Chondrocyte (in vitro differentiated cells): ENCODE results near the gene VARS1. TPM values are rescaled to one million over a fixed set of nuclear protein-coding genes. Genes with fewer than 3 reads are reported as not detected.
A peak's percentile ranks its signal among the peaks of the same experiment; 100 is the strongest.
"Not testable (repeated sequence)": the region's sequence is repeated elsewhere in the genome, so short reads cannot be mapped to it uniquely, and the experiment has no call there.

Experiments used
- DNase-seq: peaks from one replicate; pipeline ENCODE4 v3.0.0; 2021; ENCODE audit warnings: mixed read lengths, low spot score
- H3K27ac Mint-ChIP-seq: one replicate; pipeline ENCODE4 v1.8.0; 2021; ENCODE audit warnings: mild to moderate bottlenecking, moderate library complexity, mixed read lengths; ENCODE audit not compliant: unreplicated experiment
- H3K27me3 Mint-ChIP-seq: 2 replicates; pipeline ENCODE4 v1.8.0; 2021; ENCODE audit warnings: low read depth, mixed read lengths
- H3K36me3 Mint-ChIP-seq: 2 replicates; pipeline ENCODE4 v1.8.0; 2021; ENCODE audit warnings: low read depth, mixed read lengths
- H3K4me1 Mint-ChIP-seq: 2 replicates; pipeline ENCODE4 v1.8.0; 2021; ENCODE audit warnings: low read depth, mild to moderate bottlenecking, mixed read lengths
- H3K4me3 Mint-ChIP-seq: one replicate; pipeline ENCODE4 v1.8.0; 2021; ENCODE audit warnings: mild to moderate bottlenecking, moderate library complexity, mixed read lengths; ENCODE audit not compliant: unreplicated experiment
- H3K9me3 Mint-ChIP-seq: 2 replicates; pipeline ENCODE4 v1.8.0; 2021; ENCODE audit warnings: low read depth, mixed read lengths
- CTCF ChIP-seq: fragments of 200-600 bp; sonication (generic); IDR thresholded peaks from 2 replicates; pipeline ENCODE4 v1.5.0; 2021; ENCODE audit warnings: antibody characterized with exemption, mild to moderate bottlenecking, moderate library complexity
- total RNA-seq: library from RNA; stranded (reverse); gene quantifications from 3 replicates; pipeline ENCODE4 v1.2.1, GENCODE V29; 2021

VARS1 gene
- total RNA-seq, 1 donor from 2014 or later: 71.1 TPM

- Mint-ChIP-seq H3K9me3 (no peaks in the 10 kb centered on the region), H3K27ac (peak overlapping the region; percentile 58), H3K36me3 (no peaks in the 10 kb centered on the region), H3K4me3 (no peak overlapping the region), H3K4me1 (peaks cover 42% of the 10 kb centered on the region), H3K27me3 (no peaks in the 10 kb centered on the region)
- TF ChIP-seq CTCF: no peak
- no peak for DNase-seq
Measured at GRCh38 chr6:31819871-31820299, 24.3 kb upstream of the VARS1 start.

GRCh38 chr6:31817929-31818511 lies 22.5 kb upstream of the VARS1 start:
- not testable (repeated sequence) for DNase-seq, H3K9me3 Mint-ChIP-seq, H3K27me3 Mint-ChIP-seq, H3K36me3 Mint-ChIP-seq
- H3K4me3 Mint-ChIP-seq: peak overlapping the region; percentile 66
- peak overlapping the region; percentile 77 for H3K27ac Mint-ChIP-seq
- peaks cover 49% of the 10 kb centered on the region for H3K4me1 Mint-ChIP-seq

GRCh38 chr6:31817133-31817928 lies 21.8 kb upstream of the VARS1 start:
- Mint-ChIP-seq H3K27ac (peak overlapping the region; percentile 77), H3K4me1 (peaks cover 43% of the 10 kb centered on the region)
- H3K36me3 Mint-ChIP-seq: not testable (repeated sequence)

GRCh38 chr6:31815025-31815838 lies 19.7 kb upstream of the VARS1 start, which contains the start of the genes HSPA1A and HSPA1L:
TSS of gene HSPA1A (plus strand) at chr6:31815543. CDS start at chr6:31815757, 214 bp downstream.
TSS of gene HSPA1L (minus strand) at chr6:31815283. CDS start at chr6:31811972, 3,311 bp downstream.
- Mint-ChIP-seq H3K4me3 (peak within 1 kb of the TSS; percentile 91), H3K36me3 (no peaks in the 10 kb centered on the region), H3K27me3 (no peaks in the 10 kb centered on the region), H3K4me1 (peaks cover 33% of the 10 kb centered on the region), H3K9me3 (no peaks in the 10 kb centered on the region), H3K27ac (peak within 1 kb of the TSS; percentile 99)
- TF ChIP-seq CTCF: no peak
- no peak for DNase-seq

More at GRCh38 chr6:31817133-31817928, 21.8 kb upstream of the VARS1 start:
- H3K27me3 Mint-ChIP-seq, DNase-seq, H3K9me3 Mint-ChIP-seq: not testable (repeated sequence)
- peak overlapping the region; percentile 66 for H3K4me3 Mint-ChIP-seq

- Mint-ChIP-seq H3K9me3 (no peaks in the 10 kb centered on the region), H3K27me3 (no peaks in the 10 kb centered on the region), H3K4me1 (peaks cover 30% of the 10 kb centered on the region), H3K27ac (peak overlapping the region; percentile 99), H3K36me3 (no peaks in the 10 kb centered on the region), H3K4me3 (peak overlapping the region; percentile 91)
- TF ChIP-seq CTCF: no peak
- DNase-seq: no peak
Measured at GRCh38 chr6:31814677-31815024, 19.1 kb upstream of the VARS1 start.

GRCh38 chr6:31813465-31813849 lies 17.9 kb upstream of the VARS1 start:
- no peaks in the 10 kb centered on the region for H3K9me3 Mint-ChIP-seq
- no peaks in the 10 kb centered on the region for H3K36me3 Mint-ChIP-seq
- no peak for DNase-seq
- no peak overlapping the region for H3K4me3 Mint-ChIP-seq
- H3K27ac Mint-ChIP-seq: peak overlapping the region; percentile 49
- peaks cover 25% of the 10 kb centered on the region for H3K4me1 Mint-ChIP-seq
- no peaks in the 10 kb centered on the region for H3K27me3 Mint-ChIP-seq
- TF ChIP-seq CTCF: no peak
